ENCODE data around the gene MEGF11.

MEGF11 gene

GRCh38 chr15:66253418-66254088, at the start of gene MEGF11:
Gene MEGF11 (minus strand): TSS chr15:66253750. CDS start chr15:66128403, 125,347 bp downstream.
- no peak for DNase-seq

DNA sequence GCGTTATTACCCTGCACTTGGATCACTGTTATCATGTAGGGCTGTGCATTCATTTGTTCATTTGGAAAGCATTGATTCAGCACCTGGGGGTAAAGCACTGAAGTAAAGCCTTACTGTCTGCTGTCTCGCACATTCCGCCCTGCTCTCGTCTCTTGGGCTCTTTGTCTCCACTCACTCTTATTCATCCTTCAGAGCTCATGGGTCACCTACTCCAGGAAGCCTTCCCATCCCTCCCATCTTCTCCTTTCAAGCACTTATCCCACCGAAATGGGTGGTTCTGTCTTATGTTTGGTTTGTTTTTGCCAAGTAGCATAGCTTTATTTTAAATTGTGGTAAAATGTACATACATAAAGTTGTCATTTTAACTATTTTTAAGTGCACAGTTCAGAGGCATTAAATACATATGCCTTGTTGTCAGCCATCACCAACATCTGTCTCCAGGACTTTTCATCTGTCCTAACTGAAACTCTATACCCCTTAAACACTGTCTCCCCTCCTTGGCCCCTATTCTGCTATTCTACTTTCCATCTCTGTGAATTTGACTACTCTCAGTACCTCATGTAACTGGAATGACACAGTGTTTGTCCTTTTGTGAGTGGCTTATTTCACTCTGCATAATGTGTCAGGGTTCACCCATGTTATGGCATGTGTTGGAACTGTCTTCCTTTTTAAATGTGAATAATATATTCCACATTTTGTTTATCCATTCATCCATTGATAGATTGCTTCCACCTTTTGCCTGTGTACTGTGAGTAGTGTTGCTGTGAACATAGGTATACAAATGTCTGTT, 49.1 kb upstream of the MEGF11 start:
- no peak for DNase-seq

DNA sequence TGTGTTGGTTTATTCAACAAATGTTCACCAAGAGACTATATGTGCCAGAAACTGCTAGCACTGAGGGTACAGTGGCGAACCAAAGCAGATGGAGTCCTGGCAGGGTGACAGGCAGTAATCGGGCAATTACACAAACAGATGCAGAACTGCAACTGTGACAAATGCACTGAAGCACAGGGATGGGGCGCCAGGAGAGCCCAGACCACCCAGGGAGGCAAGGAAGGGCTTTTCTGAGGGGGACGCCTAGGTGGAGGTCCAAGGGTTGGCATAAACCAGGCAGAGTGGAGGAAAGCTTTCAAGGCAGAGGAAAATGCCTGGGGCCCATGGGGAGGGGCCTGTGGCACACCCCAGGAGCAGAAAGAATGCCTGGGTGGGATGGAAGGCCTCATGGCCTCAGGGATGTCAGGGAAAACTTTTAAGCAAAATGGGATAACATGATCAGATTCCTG, 45.3 kb upstream of the MEGF11 start:
- no peak for DNase-seq

DNA sequence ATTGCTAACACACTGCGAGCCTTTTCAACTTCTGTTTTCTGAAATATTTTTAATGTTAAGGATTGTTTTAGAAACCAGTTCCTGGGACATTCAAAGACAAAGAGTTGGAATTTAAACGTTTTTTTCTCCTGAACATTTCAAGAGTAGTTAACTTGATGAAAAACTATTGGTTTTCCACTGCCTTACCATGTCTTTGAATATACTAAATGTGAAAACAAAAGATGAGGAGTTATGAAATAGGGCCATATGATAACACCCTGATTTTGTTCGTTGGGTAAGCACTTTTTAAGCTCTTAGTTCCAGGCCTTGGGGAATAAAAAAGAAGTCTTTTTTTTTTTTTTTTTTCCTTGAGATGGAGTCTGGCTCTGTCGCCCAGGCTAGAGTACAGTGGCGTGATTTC, 42.6 kb upstream of the MEGF11 start:
- DNase-seq = no peak

GRCh38 chr15:66294932-66295235, 41.3 kb upstream of the MEGF11 start:
- no peak for DNase-seq

DNA sequence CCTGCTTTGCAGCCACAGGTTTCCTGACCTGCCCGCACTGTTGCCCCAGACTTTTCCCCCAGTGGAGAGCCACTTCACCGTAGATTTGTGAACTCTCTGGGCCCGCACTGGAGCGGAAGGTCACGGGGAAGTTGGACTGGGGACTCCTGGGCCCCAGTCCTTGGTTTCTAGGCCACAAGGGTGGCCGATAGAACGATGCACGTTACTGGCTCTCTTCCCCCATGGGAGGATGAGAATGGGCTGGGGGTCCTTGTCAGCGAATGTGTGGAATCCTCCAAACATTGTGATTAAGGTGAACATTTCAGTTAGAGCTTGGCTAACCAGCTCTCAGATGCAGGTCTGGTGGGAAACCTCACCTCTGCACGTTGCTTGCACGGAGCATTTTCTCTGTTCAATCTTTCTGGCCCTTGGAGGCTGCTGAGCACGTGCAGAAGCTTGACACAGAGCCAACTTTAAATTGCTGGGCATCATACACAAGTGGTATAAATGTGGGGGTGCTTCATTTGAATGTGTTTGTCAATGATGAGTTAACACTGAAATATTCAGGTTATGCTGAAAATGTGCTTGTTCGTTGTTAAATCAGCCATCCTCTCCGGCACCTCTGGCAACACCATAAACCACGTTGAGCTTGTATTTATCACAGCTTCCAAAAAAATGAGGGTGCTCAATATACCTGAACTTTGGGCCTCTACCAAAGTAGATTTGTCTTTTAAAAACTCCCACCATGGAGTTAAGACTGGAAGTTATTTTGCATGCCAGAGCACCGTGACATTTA, 40.8 kb upstream of the MEGF11 start:
- DNase-seq = no peak

- DNase-seq = no peak
Measured at GRCh38 chr15:66293419-66294156, 40.0 kb upstream of the MEGF11 start, which contains the start of gene DIS3L. Gene DIS3L (plus strand): TSS chr15:66293568. CDS start chr15:66293597, 29 bp downstream.

DNA sequence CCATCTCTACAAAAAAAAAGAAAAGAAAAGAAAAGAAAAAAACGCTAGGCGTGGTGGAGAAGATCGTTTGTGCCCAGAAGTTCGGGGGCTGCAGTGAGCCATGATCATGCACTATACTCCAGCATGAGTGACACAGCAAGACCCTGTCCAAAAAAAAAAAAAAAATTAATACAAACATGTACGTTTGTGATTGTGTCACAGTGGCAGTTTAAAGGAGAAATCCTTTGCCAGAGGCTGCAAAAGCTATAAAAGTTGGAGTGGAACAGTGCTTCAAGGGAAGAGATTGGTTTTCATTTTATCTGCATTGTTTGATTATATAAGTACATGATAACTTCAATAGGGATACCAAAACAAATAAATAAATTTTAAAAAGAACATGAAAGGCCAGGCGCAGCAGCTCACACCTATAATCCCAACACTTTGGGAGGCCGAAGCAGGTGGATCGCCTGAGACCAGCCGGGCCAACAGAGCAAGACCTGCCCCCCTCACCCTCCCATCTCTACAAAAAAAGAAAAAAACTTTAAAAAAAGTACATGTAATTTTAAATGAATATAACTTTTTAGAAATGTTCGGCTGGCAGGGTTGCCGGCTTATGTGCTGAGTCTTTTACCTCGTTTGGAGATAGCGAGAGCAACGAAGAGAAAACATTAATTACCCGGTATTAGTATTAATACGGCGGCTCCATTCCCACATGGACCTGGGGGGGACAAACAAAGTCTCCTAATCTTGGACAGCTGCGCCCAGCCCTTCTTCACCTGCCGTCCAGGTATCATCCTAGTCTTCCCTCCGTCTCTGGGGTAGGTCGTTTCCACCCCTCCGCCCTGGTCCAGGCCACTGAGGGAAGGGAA, 39.2 kb upstream of the MEGF11 start:
- no peak for DNase-seq

GRCh38 chr15:66291816-66292570, 38.4 kb upstream of the MEGF11 start:
- DNase-seq = no peak

DNA sequence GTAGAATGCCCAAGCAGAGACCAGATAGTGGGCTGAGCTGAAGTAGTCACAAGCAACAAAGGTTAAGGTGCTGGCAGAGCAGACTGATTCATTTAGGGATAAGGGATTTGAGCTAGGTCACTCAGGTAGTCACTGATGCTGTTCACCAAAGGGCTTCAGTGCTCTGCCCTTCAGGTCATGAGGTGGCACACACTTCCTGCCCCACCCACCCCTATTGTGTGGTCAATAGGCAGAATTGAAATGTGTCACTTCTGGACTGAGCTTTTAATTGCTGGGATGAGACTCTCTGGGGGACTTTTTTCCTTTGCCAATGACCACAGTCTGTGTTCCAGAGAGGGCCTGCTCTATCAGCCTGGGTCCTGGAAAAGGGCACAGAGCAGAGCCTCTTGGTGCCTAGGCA, 37.0 kb upstream of the MEGF11 start:
- DNase-seq = no peak

GRCh38 chr15:66290007-66290406, 36.5 kb upstream of the MEGF11 start:
- DNase-seq = no peak

- DNase-seq = no peak
Measured at GRCh38 chr15:66288551-66289185, 35.1 kb upstream of the MEGF11 start.

- DNase-seq = no peak
Measured at GRCh38 chr15:66288093-66288492, 34.5 kb upstream of the MEGF11 start.

DNA sequence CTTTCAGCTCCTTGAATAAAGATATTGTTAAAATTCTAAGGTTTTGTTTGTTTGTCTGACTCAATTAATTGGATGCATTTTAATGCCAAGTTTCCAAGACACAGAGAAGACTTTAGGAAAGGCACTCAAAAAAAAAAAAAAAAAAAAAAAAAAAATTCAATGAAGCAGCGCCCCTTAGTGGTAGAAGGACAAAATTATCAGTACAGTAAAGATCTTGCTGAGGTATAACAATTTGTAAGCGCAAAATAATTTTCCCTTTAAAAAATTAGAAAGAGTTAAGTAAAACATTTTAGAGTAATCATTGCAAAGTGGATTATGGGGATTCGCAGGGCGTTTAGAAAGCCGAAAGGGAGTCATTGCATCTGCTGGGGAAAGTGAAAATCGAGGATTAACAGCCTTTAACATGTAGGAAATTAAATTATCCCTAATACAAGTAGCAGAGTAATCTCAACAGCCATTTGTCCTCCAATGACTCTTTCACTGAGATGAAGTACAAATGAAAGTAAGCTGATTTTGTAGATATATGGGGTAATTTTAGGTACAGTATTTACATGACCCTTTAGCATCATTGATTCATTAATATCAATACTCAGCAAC, 34.0 kb upstream of the MEGF11 start:
- no peak for DNase-seq

DNA sequence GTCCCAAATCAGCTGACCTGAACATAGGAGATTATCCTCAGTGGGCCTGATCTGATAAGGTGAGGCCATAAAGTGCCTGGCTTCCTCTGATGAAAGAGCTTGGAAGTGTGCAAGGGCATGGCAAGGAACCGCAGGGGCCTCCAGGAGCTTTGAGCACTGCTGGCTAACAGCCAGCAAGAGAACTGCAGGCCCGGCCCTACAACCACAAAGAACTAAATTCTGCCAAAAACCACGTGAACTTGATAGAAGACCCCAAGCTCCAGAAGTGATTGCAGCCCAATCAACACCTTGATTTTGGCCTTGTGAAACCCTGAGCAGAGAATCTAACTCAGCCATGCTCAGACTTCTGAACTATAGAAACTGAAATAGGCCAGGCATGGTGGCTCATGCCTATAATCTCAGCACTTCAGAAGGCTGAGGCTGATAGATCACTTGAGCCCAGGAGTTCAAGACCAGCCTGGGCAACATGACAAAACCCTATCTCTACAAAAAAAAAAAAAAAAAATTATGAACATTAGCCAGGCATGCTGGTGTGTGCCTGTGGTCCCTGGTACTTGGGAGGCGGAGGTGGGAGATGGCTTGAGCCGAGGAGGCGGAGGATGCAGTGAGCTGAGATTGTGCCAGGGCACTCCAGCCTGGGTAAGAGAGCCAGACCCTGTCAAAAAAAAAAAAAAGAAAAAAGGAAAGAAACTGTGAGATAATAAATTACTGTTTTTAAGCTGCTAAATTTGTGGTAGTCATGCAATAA, 32.2 kb upstream of the MEGF11 start:
- DNase-seq = no peak

- DNase-seq = no peak
Measured at GRCh38 chr15:66284271-66284670, 30.7 kb upstream of the MEGF11 start.

DNA sequence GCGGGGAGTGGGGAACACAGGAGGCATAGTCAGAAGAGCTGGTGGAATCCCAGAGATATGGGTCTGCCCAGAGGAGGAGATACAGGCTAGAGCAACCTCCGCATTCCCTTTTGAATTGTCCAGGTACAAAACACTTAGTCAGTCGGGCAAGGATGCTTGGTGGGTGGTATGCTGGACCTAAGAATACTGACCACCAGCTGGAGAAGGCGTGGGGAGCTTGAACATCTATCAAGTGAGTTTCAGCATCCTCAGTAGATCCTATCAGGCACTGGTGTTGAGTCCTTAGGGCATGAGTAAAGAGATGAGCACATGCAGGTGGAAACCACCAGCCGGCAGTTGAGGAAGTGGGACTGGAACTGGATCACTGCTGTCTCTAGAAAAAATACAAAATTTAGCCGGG, 25.1 kb upstream of the MEGF11 start:
- DNase-seq = no peak

- DNase-seq = no peak
Measured at GRCh38 chr15:66278056-66278455, 24.5 kb upstream of the MEGF11 start.

DNA sequence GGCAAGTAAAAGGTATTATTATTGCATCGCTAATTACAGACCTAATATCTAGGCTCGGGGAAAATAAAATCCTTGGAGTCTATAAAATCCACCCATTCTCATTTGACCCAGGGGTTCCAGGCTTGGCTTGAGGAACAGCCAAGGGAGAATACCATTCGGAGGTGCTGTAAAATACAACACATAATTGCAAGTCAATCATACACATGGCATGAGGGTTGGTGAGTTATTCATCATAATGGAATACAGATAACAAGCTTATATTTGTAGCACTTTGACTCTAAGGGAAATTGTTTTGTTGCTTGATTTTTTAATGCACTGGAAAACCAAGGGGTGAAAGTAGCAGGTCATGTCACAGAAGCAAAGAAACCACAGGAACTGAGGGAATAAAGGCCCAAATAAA, 23.0 kb upstream of the MEGF11 start:
- no peak for DNase-seq

DNA sequence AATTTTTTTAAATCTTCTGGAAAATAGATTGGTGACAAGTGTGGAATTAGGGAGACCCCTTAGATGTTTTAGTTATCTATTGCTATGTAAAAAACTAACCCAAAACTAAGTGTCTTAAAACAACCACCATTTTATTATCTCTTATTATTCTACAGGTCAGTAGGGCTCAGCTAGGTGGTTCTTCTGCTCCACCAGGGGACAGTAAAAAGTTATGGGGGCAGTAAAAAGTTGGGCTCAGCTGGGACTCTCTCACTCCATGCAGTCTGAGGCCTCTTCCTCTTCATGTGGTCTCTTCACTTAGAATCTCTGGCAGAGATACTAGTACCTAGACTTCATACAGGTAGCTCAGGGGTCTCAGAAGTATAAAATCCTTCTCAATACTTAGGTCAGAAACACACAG, 21.8 kb upstream of the MEGF11 start:
- DNase-seq = no peak

All from cortex of kidney (tissue), 1 donor.